GM21717 (cell line): ENCODE results near the gene GPD2.
A peak's percentile ranks its signal among the peaks of the same experiment; 100 is the strongest.
"Not testable (repeated sequence)": the region's sequence is repeated elsewhere in the genome, so short reads cannot be mapped to it uniquely, and the experiment has no call there.

Source experiments
- ATAC-seq: cut with Tn5 transposase; IDR thresholded peaks from one replicate; pipeline ENCODE4 v1.9.1; 2021; ENCODE audit warnings: mild to moderate bottlenecking, moderate library complexity; ENCODE audit not compliant: unreplicated experiment

The GPD2 gene

GRCh38 chr2:156522864-156523440 is 86.8 kb downstream of the GPD2 start:
- ATAC-seq: no peak

DNA sequence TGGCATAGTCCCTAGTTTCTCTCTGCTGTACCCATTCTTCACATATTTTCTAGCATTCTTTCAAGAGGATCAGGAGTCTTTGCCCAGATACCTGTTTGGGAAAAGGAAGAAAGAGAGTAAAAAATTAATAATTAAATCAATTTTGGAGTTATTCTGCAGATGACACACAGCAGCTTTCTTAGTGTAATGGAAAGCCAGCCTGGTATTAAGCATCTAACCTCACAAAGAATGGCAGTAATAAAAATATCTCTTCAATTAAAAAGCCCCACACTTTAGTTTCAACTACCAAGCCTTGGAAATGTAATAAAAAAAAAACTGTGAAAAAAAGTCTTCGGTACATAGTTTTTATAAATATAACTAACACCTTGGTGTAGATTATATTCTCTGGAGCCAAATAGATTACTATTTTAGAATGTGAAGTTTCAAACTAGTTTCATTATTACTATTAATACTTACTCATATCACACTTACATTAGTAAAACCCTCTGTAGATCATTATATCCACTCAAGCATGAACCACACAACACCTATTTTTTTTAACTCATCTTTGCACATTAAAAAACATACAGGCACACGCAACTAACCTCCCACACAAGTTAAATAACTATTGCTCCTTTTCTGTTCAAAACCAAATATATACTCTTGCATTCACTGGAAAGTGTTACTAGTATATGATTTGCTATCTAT is 90.9 kb downstream of the GPD2 start:
- ATAC-seq: peak; percentile 96

DNA sequence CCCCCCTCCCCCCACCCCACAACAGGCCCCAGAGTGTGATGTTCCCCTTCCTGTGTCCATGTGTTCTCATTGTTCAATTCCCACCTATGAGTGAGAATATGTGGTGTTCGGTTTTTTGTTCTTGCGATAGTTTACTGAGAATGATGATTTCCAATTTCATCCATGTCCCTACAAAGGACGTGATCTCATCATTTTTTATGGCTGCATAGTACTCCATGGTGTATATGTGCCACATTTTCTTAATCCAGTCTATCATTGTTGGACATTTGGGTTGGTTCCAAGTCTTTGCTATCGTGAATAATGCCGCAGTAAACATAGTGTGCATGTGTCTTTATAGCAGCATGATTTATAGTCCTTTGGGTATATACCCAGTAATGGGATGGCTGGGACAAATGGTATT is 92.4 kb downstream of the GPD2 start:
- ATAC-seq: not testable (repeated sequence)

DNA sequence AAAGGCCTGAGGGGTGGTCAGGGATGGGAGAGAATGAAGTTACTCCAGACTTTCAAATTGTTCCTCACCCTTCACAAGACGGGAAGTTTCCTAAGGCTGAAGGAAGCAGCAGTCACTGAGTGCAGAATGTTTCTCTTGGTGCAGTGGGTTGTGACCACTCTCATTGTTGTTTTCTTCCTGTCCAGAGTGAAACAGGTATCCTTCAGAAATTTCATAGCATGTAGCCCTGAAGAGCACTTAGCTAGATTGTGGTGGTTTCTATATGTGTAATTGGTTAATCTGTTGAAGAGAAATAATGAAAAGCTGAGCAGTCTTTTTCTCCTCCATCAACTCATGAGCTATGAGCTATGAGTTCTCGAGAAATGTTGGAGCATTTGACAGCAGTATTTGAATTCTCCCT is 96.8 kb downstream of the GPD2 start:
- peak; percentile 48 for ATAC-seq

DNA sequence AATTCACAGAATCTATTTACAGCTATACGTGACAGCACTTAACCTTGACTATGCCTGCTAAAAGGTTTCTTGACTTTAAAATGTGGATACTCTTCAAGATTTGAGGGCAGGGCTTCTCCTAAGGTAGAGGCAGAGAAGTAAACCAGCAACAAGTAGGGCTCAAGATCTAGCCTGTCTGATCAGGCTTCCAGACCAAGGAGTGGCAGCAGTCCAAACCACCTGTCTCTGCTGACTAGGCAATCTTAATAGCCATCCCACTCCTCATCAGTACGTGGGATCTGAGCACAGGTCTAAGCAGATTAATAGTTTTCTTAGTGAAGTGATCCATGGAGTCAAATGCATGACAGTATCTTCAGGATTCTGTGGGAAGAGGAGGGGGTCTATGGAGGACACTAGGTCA is 100.4 kb downstream of the GPD2 start:
- no peak for ATAC-seq

DNA sequence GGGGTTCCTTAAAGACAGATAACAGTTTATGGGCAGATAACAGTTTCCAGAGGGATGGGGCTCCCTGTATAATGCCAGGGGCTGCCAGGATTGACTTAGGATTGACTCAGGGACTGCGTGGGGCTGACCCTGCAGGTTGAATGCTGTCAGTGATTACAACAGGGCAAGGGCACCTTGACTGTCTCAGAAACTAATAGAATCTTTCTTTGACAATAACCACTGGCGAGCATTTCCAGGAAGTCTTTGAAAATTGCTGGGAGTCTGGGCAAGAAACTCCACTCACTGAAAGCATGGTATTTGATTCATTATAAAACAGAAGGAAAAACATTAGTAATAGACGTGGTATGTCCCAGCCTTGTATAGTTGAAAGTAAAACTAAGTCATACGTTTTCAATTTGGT is 101.0 kb downstream of the GPD2 start:
- ATAC-seq: no peak

DNA sequence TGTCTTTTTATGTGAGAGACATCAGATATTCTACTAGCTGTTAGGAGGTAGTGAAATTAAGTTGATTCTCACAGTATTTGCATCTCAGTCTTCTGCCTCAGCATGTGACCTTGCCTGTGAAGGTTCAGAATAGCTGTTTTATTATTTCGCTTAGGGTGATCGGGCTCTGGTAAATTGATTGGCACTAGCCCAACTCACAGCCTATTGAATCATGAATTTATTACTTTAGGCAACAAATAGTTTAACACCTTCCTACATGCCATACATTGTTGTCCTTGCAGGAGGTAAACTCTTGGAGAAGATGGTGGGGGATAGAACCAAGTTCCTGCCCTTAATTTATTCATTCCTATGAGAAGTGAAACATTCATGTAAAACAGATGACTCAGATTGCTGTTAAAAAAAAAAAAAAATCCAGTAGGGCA is 101.9 kb downstream of the GPD2 start:
- ATAC-seq: peak; percentile 62

- ATAC-seq: no peak
Observed at GRCh38 chr2:156539086-156539860, 103.1 kb downstream of the GPD2 start.

DNA sequence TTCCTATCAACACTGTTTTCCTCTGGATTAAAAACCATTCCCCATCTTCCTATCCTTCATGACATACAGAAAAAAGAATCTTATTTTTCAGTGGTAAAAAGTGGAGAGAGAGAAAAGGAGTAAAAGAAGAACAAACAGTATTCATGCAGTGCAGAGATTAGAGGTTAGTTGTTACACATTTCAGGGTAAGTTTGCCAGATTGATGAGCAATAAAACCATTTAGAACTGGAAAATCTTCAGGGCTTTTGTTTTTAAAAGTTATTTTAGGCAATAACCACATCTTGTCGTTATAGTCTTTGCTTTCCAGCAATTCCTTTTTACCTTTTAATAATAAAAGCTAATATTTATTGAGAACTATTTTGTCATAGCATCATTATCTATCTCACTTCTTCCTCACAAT is 104.5 kb downstream of the GPD2 start:
- no peak for ATAC-seq

- ATAC-seq: peak; percentile 41
Observed at GRCh38 chr2:156541229-156541628, 105.0 kb downstream of the GPD2 start.

DNA sequence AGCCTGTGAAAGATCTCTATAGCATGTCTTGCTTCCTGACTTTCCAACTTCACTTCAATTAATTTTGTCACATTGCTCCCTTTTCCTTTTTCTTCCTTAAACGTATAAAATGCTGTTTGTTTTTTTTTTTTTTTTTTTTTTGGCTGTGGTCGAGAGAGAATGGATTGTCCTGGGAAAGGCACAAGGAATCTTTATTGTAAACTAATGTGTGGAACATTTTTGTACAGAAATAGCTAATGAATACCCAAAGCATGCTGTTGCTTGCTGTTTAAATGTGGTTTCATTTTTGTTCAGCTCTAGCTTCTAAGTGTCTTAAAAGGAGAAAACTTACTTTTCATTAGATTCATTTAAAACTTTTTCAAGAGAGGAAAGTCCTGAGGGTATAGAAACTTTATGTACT is 105.5 kb downstream of the GPD2 start:
- no peak for ATAC-seq

GRCh38 chr2:156548413-156548812 is 112.2 kb downstream of the GPD2 start:
- no peak for ATAC-seq

DNA sequence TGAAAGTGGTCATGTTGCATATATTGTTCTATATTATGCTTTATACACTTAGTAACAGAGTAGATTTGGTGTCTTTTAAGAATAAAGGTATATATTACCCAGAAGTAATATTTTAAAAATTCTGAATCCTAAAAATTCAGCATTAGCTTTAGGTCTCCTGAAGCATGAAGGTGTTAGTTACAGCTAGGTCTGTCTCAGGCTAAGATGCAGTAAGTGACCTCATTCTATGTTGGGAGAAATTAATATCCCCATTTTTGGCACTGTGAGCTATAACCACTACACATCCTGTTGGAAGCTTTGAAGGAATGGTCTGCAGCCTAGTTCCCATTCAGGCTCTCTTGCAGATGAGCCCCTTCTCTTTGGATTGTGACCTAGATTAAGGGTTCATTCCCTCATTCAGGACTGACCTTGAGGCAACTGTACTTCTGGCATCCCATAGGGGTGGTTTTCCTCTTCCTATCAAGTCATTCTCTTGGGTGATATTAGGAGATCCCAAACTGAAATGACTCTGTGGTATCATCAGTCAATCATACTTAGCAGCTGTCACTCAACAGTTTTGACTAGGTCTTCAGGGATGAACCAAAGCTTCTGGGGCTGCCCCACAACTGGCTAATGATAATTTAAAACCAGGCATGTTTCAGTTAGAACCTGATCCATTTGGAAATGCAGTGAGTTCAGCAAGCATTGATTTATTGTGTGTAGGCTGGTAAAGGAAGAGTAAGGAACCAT is 117.7 kb downstream of the GPD2 start:
- ATAC-seq: no peak

GRCh38 chr2:156561326-156561725 is 125.1 kb downstream of the GPD2 start:
- no peak for ATAC-seq

GRCh38 chr2:156562124-156562523 is 125.9 kb downstream of the GPD2 start:
- no peak for ATAC-seq

DNA sequence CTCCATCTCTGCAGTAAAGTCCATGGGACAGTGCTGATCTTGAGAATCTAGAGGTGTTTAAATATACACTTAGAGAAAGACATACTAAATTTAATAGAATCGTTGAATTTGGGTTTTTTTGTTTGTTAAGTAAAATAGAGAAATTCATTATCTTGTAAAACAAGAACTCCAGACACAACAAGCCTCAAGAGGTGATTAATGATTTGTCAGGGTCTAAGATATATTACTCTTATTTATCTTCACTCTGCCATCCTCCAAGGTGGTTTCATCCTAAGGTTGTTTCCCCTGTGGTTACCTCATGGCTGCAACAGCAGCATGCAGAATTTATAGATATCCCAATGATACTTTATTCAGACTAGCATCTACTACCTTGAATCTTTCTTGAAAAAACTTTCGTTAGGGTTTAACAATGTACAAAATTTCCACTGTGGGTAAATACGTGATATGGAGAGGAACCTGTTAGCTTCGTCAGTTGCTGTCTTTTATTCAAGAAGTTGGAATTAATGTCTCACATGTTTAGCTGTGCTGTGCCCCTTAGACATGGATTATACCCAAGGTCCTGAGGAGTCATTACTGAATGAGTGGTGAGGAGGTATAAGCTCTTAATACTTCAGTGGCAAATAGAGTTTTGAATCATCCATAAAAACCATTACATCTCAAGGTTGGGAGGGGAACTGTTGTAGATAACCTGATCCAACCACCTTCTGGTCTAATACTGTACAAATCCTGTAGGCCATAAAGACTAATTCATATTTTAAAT is 128.0 kb downstream of the GPD2 start:
- ATAC-seq: no peak

GRCh38 chr2:156565066-156565710 is 129.0 kb downstream of the GPD2 start:
- no peak for ATAC-seq

DNA sequence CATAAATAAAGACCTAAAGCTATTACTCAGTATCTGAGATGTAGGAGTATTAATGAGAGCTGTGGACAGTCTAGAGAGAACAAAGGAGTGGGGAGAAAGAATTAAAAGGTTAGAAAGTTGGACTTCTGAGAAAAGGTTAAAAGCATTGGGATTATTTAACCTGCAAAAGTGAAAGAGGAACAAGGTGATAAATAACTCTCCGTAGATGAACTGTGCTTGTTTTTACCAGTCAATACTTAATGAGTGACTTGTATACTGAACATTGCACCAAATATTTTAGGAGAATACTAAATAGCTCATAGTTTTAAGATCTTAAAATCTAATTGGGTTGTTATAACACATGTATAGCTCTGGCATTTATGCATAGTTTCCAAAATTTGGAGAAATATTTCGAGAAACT is 137.5 kb downstream of the GPD2 start:
- peak; percentile 80 for ATAC-seq

DNA sequence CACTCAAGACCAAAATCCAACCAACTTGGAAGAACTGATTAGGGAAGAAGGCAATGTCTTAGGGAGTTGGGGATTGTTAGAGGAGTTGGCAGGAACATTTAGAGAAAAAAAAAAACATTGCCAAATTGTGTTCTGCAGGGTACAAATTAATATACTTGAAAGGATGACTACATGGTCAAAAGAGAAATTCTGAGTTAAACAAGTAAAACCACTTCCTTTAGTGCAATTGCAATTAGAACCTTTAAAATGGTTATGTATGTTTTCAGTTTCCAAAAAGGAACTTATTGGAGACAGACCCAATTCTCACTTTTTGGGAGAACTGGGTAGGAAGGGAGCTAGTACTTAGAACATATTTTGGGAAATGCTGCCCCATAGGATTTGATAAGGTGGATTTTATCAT is 137.9 kb downstream of the GPD2 start:
- ATAC-seq: no peak

GRCh38 chr2:156576005-156576404 is 139.8 kb downstream of the GPD2 start:
- no peak for ATAC-seq
